DOHH2 (cell line): Measurements from ENCODE around the gene NCOA5.

Source experiments
- H3F3A ChIP-seq: fragments of 200-600 bp; sonication (generic), shearing (Covaris generic); 2 replicates; pipeline ENCODE4 v1.6.0; 2016; ENCODE audit warnings: antibody characterized with exemption, mild to moderate bottlenecking; ENCODE audit not compliant: control insufficient read depth, insufficient read depth
- H3K27ac ChIP-seq: fragments of 200-600 bp; sonication (generic); 2 replicates; pipeline ENCODE4 v1.5.1; 2014; ENCODE audit warnings: low read depth, mild to moderate bottlenecking, low read length, moderate library complexity
- H3K27me3 ChIP-seq: fragments of 200-600 bp; sonication (generic); 2 replicates; pipeline ENCODE4 v1.6.1; 2014; ENCODE audit warnings: mild to moderate bottlenecking, low read length, mixed read lengths; ENCODE audit not compliant: control insufficient read depth
- H3K36me3 ChIP-seq: fragments of 200-600 bp; sonication (generic); 2 replicates; pipeline ENCODE4 v1.6.1; 2014; ENCODE audit warnings: mild to moderate bottlenecking, low read length, moderate library complexity, mixed read lengths; ENCODE audit not compliant: control insufficient read depth
- H3K4me1 ChIP-seq: fragments of 200-600 bp; sonication (generic); 2 replicates; pipeline ENCODE4 v1.6.1; 2014; ENCODE audit warnings: mild to moderate bottlenecking, low read length, mixed read lengths; ENCODE audit not compliant: control insufficient read depth
- H3K4me2 ChIP-seq: fragments of 200-600 bp; sonication (generic); 2 replicates; pipeline ENCODE4 v1.6.0; 2014; ENCODE audit warnings: mild to moderate bottlenecking, low read length, moderate library complexity
- H3K4me3 ChIP-seq: fragments of 200-600 bp; sonication (generic); 2 replicates; pipeline ENCODE4 v1.5.1; 2014; ENCODE audit warnings: mild to moderate bottlenecking, low read length, mixed read lengths
- H3K79me2 ChIP-seq: fragments of 200-600 bp; sonication (generic); 2 replicates; pipeline ENCODE4 v1.6.1; 2014; ENCODE audit warnings: mild to moderate bottlenecking, low read length, mixed read lengths; ENCODE audit not compliant: control insufficient read depth
- H3K9me2 ChIP-seq: fragments of 200-600 bp; sonication (generic); replicated peaks from 2 replicates; pipeline ENCODE4 v1.6.1; 2014; ENCODE audit warnings: mild to moderate bottlenecking, low read length, mixed read lengths; ENCODE audit not compliant: control insufficient read depth
- H3K9me3 ChIP-seq: fragments of 200-600 bp; sonication (generic); 2 replicates; pipeline ENCODE4 v1.6.1; 2014; ENCODE audit warnings: antibody characterized with exemption, low read length, mixed read lengths; ENCODE audit not compliant: control insufficient read depth, insufficient read depth
- H4K20me1 ChIP-seq: fragments of 200-600 bp; sonication (generic); 2 replicates; pipeline ENCODE4 v1.6.0; 2014; ENCODE audit warnings: low read depth, mild to moderate bottlenecking, antibody characterized with exemption, low read length, moderate library complexity; ENCODE audit not compliant: control insufficient read depth, insufficient read depth
- EZH2phosphoT487 ChIP-seq: fragments of 200-600 bp; sonication (generic); IDR thresholded peaks from 2 replicates; pipeline ENCODE4 v1.6.1; 2017; ENCODE audit warnings: borderline replicate concordance, mild to moderate bottlenecking, antibody characterized with exemption, low read length, moderate library complexity, mixed read lengths
- TF ChIP-seq, protein P1 (sequence below): fragments of 200-600 bp; sonication (generic); IDR thresholded peaks from one replicate; pipeline ENCODE4 v1.5.1; 2014; ENCODE audit warnings: antibody characterized with exemption, mild to moderate bottlenecking, low read depth, low read length; ENCODE audit not compliant: poor library complexity, severe bottlenecking

NCOA5 gene

DNA sequence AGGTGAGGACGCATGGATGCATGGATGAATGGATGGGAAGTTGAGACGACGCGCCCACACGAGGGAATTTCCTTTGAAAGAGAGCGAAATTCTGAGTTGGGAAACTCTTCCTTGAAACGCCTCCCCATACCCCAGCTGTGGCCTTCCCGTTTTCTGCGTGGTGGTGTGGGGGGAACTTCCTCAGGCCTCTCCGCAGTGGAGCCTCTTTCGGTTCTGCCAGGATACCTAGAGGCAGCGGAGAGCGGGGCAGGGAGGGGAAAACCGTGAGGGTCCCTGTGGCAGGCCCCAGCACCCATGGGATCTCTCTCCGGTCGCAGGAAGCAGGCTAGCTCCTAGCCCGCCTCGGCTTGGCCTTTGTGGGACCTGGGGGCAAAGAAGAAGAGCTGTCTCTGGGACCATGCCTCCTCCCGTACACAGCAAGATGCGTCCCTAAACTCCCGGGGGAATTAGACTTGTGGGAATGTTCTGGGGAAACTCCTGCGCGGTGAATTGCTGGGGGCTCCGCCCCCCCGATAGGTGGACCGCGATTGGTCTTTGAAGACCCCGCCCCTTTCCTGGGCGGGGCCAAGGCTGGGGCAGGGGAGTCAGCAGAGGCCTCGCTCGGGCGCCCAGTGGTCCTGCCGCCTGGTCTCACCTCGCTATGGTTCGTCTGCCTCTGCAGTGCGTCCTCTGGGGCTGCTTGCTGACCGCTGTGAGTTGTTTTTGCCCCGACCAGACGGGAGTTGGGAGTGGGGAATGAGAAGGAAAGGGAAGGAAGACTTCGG lies 28.1 kb upstream of the NCOA5 start, which contains the start of gene CD40:
CD40 (plus strand) TSS at position 611 of the 764 bp plus-strand sequence; CDS start at position 641, 30 bp downstream.
- Histone ChIP-seq H3K27me3 (peaks cover 20% of the 10 kb centered on the region), H3K27ac (peak within 1 kb of the TSS; percentile 78), H3F3A (no peaks in the 10 kb centered on the region), H3K79me2 (peaks cover 25% of the 10 kb centered on the region), H3K9me3 (no peaks in the 10 kb centered on the region), H3K4me3 (peak within 1 kb of the TSS; percentile 82), H3K9me2 (no peaks in the 10 kb centered on the region), H3K4me2 (peak within 1 kb of the TSS; percentile 96), H3K4me1 (peaks cover 37% of the 10 kb centered on the region), H4K20me1 (peaks cover 4% of the 10 kb centered on the region; the same call in 1 of the 2 replicates), H3K36me3 (peaks cover 18% of the 10 kb centered on the region)
- no peak for TF ChIP-seq EZH2phosphoT487
- TF ChIP-seq, protein P1, sequence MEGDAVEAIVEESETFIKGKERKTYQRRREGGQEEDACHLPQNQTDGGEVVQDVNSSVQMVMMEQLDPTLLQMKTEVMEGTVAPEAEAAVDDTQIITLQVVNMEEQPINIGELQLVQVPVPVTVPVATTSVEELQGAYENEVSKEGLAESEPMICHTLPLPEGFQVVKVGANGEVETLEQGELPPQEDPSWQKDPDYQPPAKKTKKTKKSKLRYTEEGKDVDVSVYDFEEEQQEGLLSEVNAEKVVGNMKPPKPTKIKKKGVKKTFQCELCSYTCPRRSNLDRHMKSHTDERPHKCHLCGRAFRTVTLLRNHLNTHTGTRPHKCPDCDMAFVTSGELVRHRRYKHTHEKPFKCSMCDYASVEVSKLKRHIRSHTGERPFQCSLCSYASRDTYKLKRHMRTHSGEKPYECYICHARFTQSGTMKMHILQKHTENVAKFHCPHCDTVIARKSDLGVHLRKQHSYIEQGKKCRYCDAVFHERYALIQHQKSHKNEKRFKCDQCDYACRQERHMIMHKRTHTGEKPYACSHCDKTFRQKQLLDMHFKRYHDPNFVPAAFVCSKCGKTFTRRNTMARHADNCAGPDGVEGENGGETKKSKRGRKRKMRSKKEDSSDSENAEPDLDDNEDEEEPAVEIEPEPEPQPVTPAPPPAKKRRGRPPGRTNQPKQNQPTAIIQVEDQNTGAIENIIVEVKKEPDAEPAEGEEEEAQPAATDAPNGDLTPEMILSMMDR: no peak

DNA sequence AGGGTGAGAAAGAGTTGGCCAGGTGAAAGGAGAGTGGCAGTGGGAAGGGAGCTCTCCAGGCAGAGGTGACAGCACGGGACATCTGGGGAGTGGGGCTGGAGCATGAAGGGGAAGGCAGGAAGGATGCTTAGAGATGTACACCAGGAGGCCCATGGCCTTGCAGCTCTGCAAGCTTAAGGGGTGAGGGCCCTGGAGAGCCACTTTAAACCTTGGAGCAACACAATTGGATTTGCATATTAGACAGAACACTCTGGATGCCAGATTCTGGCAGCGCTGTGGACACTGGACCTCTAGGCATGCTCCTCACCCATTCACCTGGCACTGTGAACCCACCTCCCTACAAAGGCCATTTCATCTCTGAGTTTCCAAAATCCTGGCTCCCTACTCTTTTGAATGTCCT lies 24.7 kb upstream of the NCOA5 start:
- no peak for TF ChIP-seq EZH2phosphoT487
- TF ChIP-seq, protein P1: no peak
- Histone ChIP-seq H3K4me1 (peaks cover 38% of the 10 kb centered on the region), H3K79me2 (peaks cover 9% of the 10 kb centered on the region), H3K4me2 (no peak overlapping the region), H3K4me3 (no peak overlapping the region), H3F3A (no peaks in the 10 kb centered on the region; the same call in 1 of the 2 replicates), H3K27ac (no peak overlapping the region), H3K9me2 (no peaks in the 10 kb centered on the region), H3K9me3 (no peaks in the 10 kb centered on the region), H3K36me3 (no peaks in the 10 kb centered on the region), H4K20me1 (no peaks in the 10 kb centered on the region; the same call in 1 of the 2 replicates), H3K27me3 (peaks cover 44% of the 10 kb centered on the region)

DNA sequence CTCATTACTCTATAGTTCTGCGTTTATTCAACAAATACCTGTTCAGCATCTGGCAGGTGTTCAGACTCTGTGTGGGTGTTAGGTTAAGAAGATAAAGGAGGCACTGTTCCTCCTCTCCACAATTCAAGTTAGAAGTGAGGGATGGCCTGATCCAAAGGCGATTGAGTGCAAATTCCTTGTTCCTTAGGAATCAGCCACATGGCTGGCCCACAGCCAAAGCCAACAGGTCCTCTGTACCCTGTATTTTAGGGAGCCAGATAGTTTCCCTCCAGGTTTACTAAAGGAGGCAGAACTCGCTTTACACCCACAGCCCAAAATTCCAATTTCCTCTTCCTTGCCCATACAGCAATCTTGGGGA lies 23.3 kb upstream of the NCOA5 start:
- Histone ChIP-seq H3K9me2 (no peaks in the 10 kb centered on the region), H3K36me3 (no peaks in the 10 kb centered on the region), H3K4me2 (no peak overlapping the region), H3K4me1 (peaks cover 38% of the 10 kb centered on the region), H3K27ac (no peak overlapping the region), H3K79me2 (no peaks in the 10 kb centered on the region), H4K20me1 (no peaks in the 10 kb centered on the region), H3K27me3 (peaks cover 51% of the 10 kb centered on the region), H3K9me3 (no peaks in the 10 kb centered on the region), H3F3A (no peaks in the 10 kb centered on the region; the same call in 1 of the 2 replicates), H3K4me3 (no peak overlapping the region)
- TF ChIP-seq, protein P1: no peak
- TF ChIP-seq EZH2phosphoT487: no peak
